Measurements from ENCODE around the gene SSMEM1. TPM values are rescaled to one million over a fixed set of nuclear protein-coding genes. Genes with fewer than 3 reads are reported as not detected.
"Not testable (repeated sequence)": the region's sequence is repeated elsewhere in the genome, so short reads cannot be mapped to it uniquely, and the experiment has no call there.

Gene SSMEM1
- total and polyA plus RNA-seq, 2 donors: 0.02 TPM; not detected in 1

GRCh38 chr7:130182990-130183389 lies 24.7 kb upstream of the SSMEM1 start:
- H3K27ac ChIP-seq (ENCODE audit: low read depth in 1 of 2, low read length in 1 of 2): no peak overlapping the region
- H3K36me3 ChIP-seq (ENCODE audit: control insufficient read depth in 2 of 2, insufficient read depth in 2 of 2, low read length in 1 of 2): peaks cover 8 to 54% of the 10 kb centered on the region in 2 donors
- H3K4me1 ChIP-seq (ENCODE audit: control insufficient read depth in 2 of 2, insufficient read depth in 2 of 2, low read length in 2 of 2): no peaks in the 10 kb centered on the region
- no peak overlapping the region for H3K4me3 ChIP-seq (ENCODE audit: low read length in 2 of 2)
- 94% methylated on average over 2 of the region's 2 CpGs for WGBS
- no peaks in the 10 kb centered on the region for H3K27me3 ChIP-seq (ENCODE audit: control insufficient read depth in 2 of 2, insufficient read depth in 1 of 2, low read length in 1 of 2)
- DNase-seq (ENCODE audit: low read depth in 6 of 9, low spot score in 9 of 9): no peak
- H3K9me3 ChIP-seq (ENCODE audit: control insufficient read depth in 2 of 2, insufficient read depth in 1 of 2, low read length in 1 of 2): no peaks in the 10 kb centered on the region

DNA sequence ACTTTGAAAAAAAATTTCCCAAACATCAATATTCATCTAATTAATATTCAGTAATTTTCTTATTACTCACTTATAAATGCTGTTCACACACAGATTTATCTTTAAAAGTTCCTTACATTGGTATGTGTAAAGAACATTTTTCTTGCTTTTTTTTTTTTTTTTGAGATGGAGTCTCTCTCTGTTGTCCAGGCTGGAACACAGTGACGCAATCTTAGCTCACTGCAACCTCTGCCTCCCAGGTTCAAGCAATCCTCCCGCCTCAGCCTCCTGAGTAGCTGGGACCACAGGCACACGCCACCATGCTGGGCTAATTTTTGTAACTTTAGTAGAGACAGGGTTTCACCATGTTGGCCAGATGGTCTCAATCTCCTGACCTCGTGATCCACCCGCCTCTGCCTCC lies 23.3 kb upstream of the SSMEM1 start:
- WGBS: 98% methylated on average over 5 of the region's 5 CpGs
- not testable (repeated sequence) for DNase-seq (ENCODE audit: low read depth in 6 of 9, low spot score in 9 of 9); H3K4me3 ChIP-seq (ENCODE audit: low read length in 2 of 2); H3K27ac ChIP-seq (ENCODE audit: low read depth in 1 of 2, low read length in 1 of 2); H3K27me3 ChIP-seq (ENCODE audit: control insufficient read depth in 2 of 2, insufficient read depth in 1 of 2, low read length in 1 of 2); H3K9me3 ChIP-seq (ENCODE audit: control insufficient read depth in 2 of 2, insufficient read depth in 1 of 2, low read length in 1 of 2); H3K4me1 ChIP-seq (ENCODE audit: control insufficient read depth in 2 of 2, insufficient read depth in 2 of 2, low read length in 2 of 2)
- H3K36me3 ChIP-seq (ENCODE audit: control insufficient read depth in 2 of 2, insufficient read depth in 2 of 2, low read length in 1 of 2): peaks cover 11 to 49% of the 10 kb centered on the region in 2 donors

DNA sequence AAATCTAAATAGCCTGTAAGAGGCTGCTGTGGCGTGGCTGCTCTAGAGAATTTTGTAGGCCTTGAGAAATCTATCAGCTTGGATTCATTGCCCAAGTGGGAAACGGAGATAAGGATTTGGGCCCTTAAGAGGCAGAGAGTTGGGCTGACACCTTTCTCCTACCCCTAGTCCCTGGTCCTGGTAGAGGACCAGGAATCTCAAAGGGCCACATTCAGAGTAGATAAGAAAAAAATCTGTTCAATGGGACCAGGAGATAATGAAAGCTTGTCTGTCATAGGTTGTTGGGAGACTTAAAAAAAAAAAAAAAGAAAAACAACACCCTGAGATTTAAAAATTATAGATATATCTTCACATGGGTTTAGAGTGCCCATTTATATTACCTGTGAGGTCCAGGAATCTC lies 20.3 kb upstream of the SSMEM1 start:
- H3K9me3 ChIP-seq (ENCODE audit: control insufficient read depth in 2 of 2, insufficient read depth in 1 of 2, low read length in 1 of 2): no peaks in the 10 kb centered on the region
- H3K4me3 ChIP-seq (ENCODE audit: low read length in 2 of 2): no peak overlapping the region
- no peaks in the 10 kb centered on the region for H3K4me1 ChIP-seq (ENCODE audit: control insufficient read depth in 2 of 2, insufficient read depth in 2 of 2, low read length in 2 of 2)
- H3K27ac ChIP-seq (ENCODE audit: low read depth in 1 of 2, low read length in 1 of 2): no peak overlapping the region
- H3K27me3 ChIP-seq (ENCODE audit: control insufficient read depth in 2 of 2, insufficient read depth in 1 of 2, low read length in 1 of 2): no peaks in the 10 kb centered on the region
- no peak for DNase-seq (ENCODE audit: low read depth in 6 of 9, low spot score in 9 of 9)
- WGBS: 97% methylated on average over 2 of the region's 2 CpGs
- peaks cover 16 to 36% of the 10 kb centered on the region in 2 donors for H3K36me3 ChIP-seq (ENCODE audit: control insufficient read depth in 2 of 2, insufficient read depth in 2 of 2, low read length in 1 of 2)

DNA sequence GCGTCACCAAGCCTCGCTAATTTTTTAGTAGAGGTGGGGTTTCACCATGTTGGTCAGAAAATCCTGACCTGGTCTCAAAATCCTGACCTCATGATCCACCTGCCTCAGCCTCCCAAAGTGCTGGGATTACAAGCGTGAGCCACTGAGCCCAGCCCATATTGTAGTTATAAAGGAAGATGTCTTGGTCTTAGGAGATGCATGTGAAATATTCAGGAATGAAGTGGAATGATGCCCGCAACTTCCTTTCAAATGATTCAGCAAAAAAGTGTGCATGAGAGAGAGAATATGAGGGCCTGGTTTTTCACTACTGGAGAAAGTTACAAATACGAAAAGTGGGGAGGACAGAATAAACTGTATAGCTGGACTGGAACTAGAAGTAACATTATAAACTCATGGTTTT lies 18.3 kb upstream of the SSMEM1 start:
- H3K9me3 ChIP-seq (ENCODE audit: control insufficient read depth in 2 of 2, insufficient read depth in 1 of 2, low read length in 1 of 2): no peaks in the 10 kb centered on the region
- H3K36me3 ChIP-seq (ENCODE audit: control insufficient read depth in 2 of 2, insufficient read depth in 2 of 2, low read length in 1 of 2): peaks cover 14 to 30% of the 10 kb centered on the region in 2 donors
- no peak for DNase-seq (ENCODE audit: low read depth in 6 of 9, low spot score in 9 of 9)
- no peaks in the 10 kb centered on the region for H3K27me3 ChIP-seq (ENCODE audit: control insufficient read depth in 2 of 2, insufficient read depth in 1 of 2, low read length in 1 of 2)
- no peak overlapping the region for H3K27ac ChIP-seq (ENCODE audit: low read depth in 1 of 2, low read length in 1 of 2)
- WGBS: 98% methylated on average over 5 of the region's 5 CpGs
- H3K4me1 ChIP-seq (ENCODE audit: control insufficient read depth in 2 of 2, insufficient read depth in 2 of 2, low read length in 2 of 2): no peaks in the 10 kb centered on the region
- H3K4me3 ChIP-seq (ENCODE audit: low read length in 2 of 2): no peak overlapping the region

GRCh38 chr7:130191791-130192190 lies 15.9 kb upstream of the SSMEM1 start:
- Histone ChIP-seq H3K36me3 (ENCODE audit: control insufficient read depth in 2 of 2, insufficient read depth in 2 of 2, low read length in 1 of 2) (peaks cover 17 to 28% of the 10 kb centered on the region in 2 donors), H3K4me1 (ENCODE audit: control insufficient read depth in 2 of 2, insufficient read depth in 2 of 2, low read length in 2 of 2) (no peaks in the 10 kb centered on the region), H3K4me3 (ENCODE audit: low read length in 2 of 2) (no peak overlapping the region), H3K27me3 (ENCODE audit: control insufficient read depth in 2 of 2, insufficient read depth in 1 of 2, low read length in 1 of 2) (no peaks in the 10 kb centered on the region), H3K9me3 (ENCODE audit: control insufficient read depth in 2 of 2, insufficient read depth in 1 of 2, low read length in 1 of 2) (no peaks in the 10 kb centered on the region), H3K27ac (ENCODE audit: low read depth in 1 of 2, low read length in 1 of 2) (no peak overlapping the region)
- WGBS: 98% methylated on average over 7 of the region's 7 CpGs
- no peak for DNase-seq (ENCODE audit: low read depth in 6 of 9, low spot score in 9 of 9)

GRCh38 chr7:130195396-130195795 lies 12.3 kb upstream of the SSMEM1 start:
- no peaks in the 10 kb centered on the region for H3K4me1 ChIP-seq (ENCODE audit: control insufficient read depth in 2 of 2, insufficient read depth in 2 of 2, low read length in 2 of 2)
- no peak overlapping the region for H3K4me3 ChIP-seq (ENCODE audit: low read length in 2 of 2)
- no peaks in the 10 kb centered on the region for H3K9me3 ChIP-seq (ENCODE audit: control insufficient read depth in 2 of 2, insufficient read depth in 1 of 2, low read length in 1 of 2)
- H3K36me3 ChIP-seq (ENCODE audit: control insufficient read depth in 2 of 2, insufficient read depth in 2 of 2, low read length in 1 of 2): peaks cover 9 to 37% of the 10 kb centered on the region in 2 donors
- WGBS: 97% methylated on average over 2 of the region's 2 CpGs
- DNase-seq (ENCODE audit: low read depth in 6 of 9, low spot score in 9 of 9): no peak
- H3K27me3 ChIP-seq (ENCODE audit: control insufficient read depth in 2 of 2, insufficient read depth in 1 of 2, low read length in 1 of 2): no peaks in the 10 kb centered on the region
- H3K27ac ChIP-seq (ENCODE audit: low read depth in 1 of 2, low read length in 1 of 2): no peak overlapping the region

GRCh38 chr7:130196476-130196875 lies 11.2 kb upstream of the SSMEM1 start:
- Histone ChIP-seq H3K36me3 (ENCODE audit: control insufficient read depth in 2 of 2, insufficient read depth in 2 of 2, low read length in 1 of 2) (peaks cover 6 to 43% of the 10 kb centered on the region in 2 donors), H3K9me3 (ENCODE audit: control insufficient read depth in 2 of 2, insufficient read depth in 1 of 2, low read length in 1 of 2) (no peaks in the 10 kb centered on the region), H3K4me1 (ENCODE audit: control insufficient read depth in 2 of 2, insufficient read depth in 2 of 2, low read length in 2 of 2) (no peaks in the 10 kb centered on the region), H3K27ac (ENCODE audit: low read depth in 1 of 2, low read length in 1 of 2) (no peak overlapping the region), H3K27me3 (ENCODE audit: control insufficient read depth in 2 of 2, insufficient read depth in 1 of 2, low read length in 1 of 2) (no peaks in the 10 kb centered on the region), H3K4me3 (ENCODE audit: low read length in 2 of 2) (no peak overlapping the region)
- WGBS: 99% methylated on average over 2 of the region's 2 CpGs
- DNase-seq (ENCODE audit: low read depth in 6 of 9, low spot score in 9 of 9): no peak

DNA sequence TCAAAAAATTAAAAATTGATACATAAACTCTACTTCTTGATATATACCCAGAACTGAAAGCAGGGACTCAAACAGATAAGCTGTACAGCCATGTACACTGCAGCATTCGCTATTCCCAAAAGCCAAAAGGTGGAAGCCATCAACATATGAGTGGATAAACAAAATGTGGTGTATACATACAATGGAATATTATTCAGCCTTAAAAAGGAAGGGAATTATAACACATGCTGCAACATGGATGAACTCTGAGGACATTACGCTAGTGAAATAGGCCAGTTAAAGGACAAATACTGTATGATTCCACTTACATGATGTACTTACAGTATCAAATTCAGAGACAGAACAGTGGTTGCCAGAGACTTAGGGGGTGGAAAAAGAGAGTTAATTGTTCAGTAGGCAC lies 10.6 kb upstream of the SSMEM1 start:
- DNase-seq (ENCODE audit: low read depth in 6 of 9, low spot score in 9 of 9): no peak
- Histone ChIP-seq H3K9me3 (ENCODE audit: control insufficient read depth in 2 of 2, insufficient read depth in 1 of 2, low read length in 1 of 2) (no peaks in the 10 kb centered on the region), H3K4me3 (ENCODE audit: low read length in 2 of 2) (no peak overlapping the region), H3K27ac (ENCODE audit: low read depth in 1 of 2, low read length in 1 of 2) (no peak overlapping the region), H3K27me3 (ENCODE audit: control insufficient read depth in 2 of 2, insufficient read depth in 1 of 2, low read length in 1 of 2) (no peaks in the 10 kb centered on the region), H3K4me1 (ENCODE audit: control insufficient read depth in 2 of 2, insufficient read depth in 2 of 2, low read length in 2 of 2) (no peaks in the 10 kb centered on the region), H3K36me3 (ENCODE audit: control insufficient read depth in 2 of 2, insufficient read depth in 2 of 2, low read length in 1 of 2) (peaks cover 8 to 46% of the 10 kb centered on the region in 2 donors)
- WGBS: 49% methylated on average over 2 of the region's 2 CpGs

DNA sequence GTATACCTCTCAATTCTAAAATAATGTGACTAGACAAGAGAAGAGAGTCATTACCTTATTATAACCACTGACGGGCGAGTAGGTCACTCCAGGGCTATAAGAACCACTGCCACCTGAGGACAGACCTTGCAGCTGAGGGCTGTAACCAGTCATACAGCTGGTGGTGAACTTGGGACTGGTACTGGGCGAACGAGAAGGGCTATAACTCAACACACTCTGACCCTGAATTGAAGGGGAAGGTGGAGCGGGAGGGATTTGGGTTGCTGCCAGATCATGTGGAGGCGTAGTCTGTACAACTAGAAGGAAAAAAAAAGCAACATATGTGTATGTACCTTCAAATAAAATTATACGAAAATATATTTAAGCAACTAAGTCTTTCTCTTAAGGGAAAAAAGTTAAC lies 5.9 kb upstream of the SSMEM1 start:
- no peak overlapping the region for H3K4me3 ChIP-seq (ENCODE audit: low read length in 2 of 2)
- peaks cover 5 to 8% of the 10 kb centered on the region in 2 donors for H3K4me1 ChIP-seq (ENCODE audit: control insufficient read depth in 2 of 2, insufficient read depth in 2 of 2, low read length in 2 of 2)
- peaks cover 0 to 1% of the 10 kb centered on the region in 2 donors for H3K9me3 ChIP-seq (ENCODE audit: control insufficient read depth in 2 of 2, insufficient read depth in 1 of 2, low read length in 1 of 2)
- H3K27ac ChIP-seq (ENCODE audit: low read depth in 1 of 2, low read length in 1 of 2): no peak overlapping the region
- H3K36me3 ChIP-seq (ENCODE audit: control insufficient read depth in 2 of 2, insufficient read depth in 2 of 2, low read length in 1 of 2): peaks cover 4 to 44% of the 10 kb centered on the region in 2 donors
- no peak for DNase-seq (ENCODE audit: low read depth in 6 of 9, low spot score in 9 of 9)
- no peaks in the 10 kb centered on the region for H3K27me3 ChIP-seq (ENCODE audit: control insufficient read depth in 2 of 2, insufficient read depth in 1 of 2, low read length in 1 of 2)
- WGBS: 98% methylated on average over 7 of the region's 7 CpGs
